ENCODE measurements around the gene VWA5A.

GRCh38 chr11:124179310-124179709, 64.1 kb downstream of the VWA5A start:
- no peak for TF ChIP-seq EZH2 (IDR thresholded peaks at IDR 0.05; ENCODE audit: insufficient read depth, low read length)
- TF ChIP-seq CTCF (IDR thresholded peaks at IDR 0.05; ENCODE audit: insufficient read depth, low read depth, low read length) = no peak

All from astrocyte (in vitro differentiated cells and primary cell).